GM21825 (cell line): Measurements from ENCODE around the gene PHF21B.
"Not testable (repeated sequence)": the region's sequence is repeated elsewhere in the genome, so short reads cannot be mapped to it uniquely, and the experiment has no call there.

Experiments used
- ATAC-seq: cut with Tn5 transposase; IDR thresholded peaks from one replicate; pipeline ENCODE4 v1.9.1; 2021; ENCODE audit warnings: mild to moderate bottlenecking, moderate library complexity; ENCODE audit not compliant: unreplicated experiment

PHF21B gene

DNA sequence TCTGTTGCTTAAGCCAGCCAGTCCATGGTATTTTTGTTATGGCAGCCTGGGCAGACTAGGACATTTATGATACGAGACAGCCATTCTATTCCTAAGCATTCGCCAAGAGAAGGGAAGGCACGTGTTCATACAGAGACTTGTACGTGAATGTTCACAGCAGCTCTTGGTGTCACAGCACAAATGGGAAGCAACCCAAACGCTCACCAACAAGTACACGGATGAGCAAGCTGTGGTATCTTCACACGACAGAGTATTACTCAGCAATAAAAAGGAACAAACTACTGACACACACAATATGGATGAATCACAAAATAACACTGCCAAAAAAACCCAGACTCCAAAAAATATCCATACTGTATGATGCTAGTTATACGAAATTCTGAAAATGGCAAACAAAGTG, 85.1 kb downstream of the PHF21B start:
- ATAC-seq = no peak

DNA sequence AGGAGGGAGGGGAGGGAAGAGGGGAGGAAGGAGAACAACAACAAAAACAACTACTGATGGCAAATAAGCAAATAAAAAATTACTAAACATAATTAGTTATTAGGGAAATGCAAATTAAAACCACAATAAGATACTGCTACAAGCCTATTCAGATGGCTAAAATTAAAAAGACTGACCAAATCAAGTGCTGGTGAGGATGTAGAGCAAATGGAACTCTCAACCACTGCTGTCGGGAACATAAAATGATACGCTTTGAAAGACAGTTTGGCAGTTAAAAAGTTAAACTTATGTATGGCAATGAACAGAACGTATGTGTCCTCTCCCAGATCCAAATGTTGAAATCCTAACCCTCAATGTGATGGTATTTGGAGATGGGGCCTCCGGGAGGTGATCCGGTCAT, 85.7 kb downstream of the PHF21B start:
- no peak for ATAC-seq

DNA sequence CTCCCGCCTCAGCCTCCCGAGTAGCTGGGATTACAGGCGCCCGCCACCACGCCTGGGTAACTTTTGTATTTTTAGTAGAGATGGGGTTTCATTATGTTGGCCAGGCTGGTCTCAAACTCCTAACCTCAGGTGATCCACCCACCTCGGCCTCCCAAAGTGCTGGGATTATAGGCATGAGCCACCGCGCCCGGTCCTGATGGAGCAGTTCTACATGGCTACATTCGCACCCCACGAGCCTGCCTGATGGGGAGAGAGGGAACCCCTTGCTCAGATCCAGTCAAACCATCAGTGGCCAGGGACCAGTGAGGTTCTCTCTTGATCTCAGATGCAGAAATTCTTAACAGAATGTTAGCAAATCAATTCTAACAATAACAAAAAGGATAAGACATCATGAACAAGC, 88.0 kb downstream of the PHF21B start:
- not testable (repeated sequence) for ATAC-seq

DNA sequence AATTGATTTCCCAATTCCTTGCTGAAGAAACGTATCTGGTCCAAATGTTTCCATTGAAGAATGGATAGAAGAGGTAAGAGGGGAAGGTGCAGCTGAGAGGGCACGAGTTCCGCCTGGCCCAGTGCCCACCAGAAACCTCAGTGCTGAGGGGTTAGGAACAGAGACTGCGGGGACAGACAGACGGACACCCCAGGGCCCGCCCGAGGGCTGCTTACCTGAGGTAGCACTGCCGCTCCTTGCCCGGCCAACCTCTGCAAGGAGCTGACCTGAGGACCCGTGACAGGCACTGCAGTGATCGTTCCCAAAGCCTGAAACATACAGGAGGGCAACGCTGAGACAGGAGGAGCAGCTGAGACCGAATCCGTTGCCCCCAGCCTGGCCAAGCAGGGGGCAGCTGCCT, 89.6 kb downstream of the PHF21B start:
- no peak for ATAC-seq

DNA sequence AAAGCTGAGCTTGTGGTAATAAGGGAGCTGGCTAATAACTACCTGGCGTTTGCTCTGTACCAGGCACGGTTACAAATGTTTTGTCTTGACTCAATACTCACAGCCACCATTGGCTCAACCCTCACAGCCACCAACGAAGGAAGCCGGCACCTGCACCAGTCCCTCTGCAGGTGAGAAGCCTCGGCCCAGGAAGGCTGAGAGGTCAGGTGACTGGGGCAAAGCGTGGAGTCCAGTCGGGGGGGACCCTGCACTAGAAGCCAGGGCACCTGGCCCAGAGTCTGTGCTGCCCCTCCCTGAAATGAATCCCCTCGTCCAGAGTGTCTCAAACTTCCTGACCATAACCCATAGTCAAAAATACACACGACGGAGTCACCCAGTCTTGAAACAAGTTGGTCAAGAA, 90.1 kb downstream of the PHF21B start:
- no peak for ATAC-seq

DNA sequence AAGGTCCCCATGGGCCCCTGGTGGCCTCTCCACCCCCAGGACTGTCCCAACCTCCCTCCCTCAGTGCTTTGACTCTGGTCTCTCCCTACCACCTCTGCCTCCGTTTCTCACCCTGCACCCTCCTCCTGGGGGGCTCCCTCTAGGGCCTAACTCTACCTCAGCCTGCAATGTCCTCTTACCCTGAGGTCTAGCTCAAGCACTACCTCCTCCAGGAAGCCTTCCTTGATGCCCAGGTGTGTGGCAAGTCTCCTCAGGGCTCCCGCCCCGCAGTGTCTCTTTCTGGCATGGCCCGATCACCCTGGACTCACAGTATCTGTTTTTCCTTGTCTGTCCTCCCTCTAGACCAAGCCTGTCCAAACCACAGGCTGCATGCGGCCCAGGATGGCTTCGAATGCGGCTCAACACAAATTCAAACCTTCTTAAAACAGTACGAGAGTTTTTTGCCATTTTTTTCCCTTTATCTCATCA, 90.8 kb downstream of the PHF21B start:
- no peak for ATAC-seq

DNA sequence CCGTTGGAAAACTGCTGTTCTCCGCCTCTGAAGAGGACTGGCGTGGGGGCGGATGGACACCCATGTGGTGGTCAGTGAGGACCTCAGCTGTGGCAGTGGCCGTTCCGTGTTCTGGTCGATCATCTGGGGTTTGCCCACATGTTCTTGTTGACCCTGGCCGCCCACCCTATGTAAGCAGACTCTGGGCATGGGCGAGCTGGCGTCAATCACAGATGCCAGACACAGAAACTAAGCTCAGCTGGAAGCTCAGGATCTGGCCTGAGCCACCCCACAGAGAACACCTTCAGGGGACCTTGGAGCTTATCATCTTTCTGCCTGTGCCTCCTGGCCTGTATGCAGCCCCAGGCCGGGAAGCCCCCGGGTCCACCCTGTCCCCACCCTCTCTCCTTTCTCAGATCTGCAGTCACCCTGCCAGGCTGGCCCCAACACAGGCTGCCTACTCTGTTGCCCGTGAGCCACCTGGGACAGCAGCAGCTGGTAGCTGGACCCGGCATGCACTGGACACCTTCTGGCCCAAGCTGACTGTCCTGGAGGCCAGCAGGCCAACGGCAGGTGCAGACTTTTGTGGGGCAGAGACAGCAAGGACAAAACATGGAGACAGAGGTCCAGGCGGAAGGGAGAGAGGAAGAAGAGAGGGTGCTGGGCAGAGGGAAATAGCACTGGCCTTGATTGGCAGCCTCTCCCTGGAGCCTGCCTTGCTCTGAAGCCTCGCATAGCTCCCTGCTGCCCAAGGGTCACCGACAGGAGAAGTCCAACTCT, 91.5 kb downstream of the PHF21B start:
- no peak for ATAC-seq

DNA sequence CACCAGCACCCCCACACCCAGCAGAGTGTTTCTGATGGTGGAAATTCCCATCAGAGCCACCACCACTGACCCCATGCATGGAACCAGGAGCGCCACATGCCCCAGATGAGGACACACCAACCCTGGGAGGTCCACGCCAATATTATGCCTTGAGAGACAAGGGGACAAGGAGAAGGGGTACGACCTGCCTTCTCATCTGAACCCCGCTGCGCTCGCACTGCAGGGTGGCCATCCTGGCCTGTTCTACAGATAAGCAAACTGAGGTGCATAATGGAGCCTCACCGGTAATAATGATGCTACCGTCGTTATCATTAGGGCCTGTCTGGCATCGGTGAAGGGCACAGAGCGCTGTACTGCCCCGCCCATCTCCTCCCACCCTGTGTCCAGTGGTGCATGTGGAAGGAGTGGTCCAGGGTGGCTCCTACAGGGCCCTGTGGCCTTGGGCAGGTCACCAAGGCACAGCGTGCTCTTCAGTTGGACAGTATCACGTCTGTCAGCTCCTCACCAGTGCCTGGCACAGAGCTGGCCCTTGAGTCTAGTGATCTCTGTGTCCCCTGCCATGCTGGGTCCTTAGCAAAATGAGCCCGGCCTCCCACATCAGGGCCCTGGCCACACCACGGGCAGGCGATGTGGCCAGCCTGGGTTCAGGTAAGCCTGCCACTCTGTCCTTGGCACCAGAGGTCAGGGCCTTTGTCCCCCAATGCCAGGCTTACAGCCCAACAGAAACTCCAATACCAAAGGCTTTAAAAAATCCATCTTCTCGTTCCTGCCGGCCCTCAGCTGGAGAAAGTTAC, 92.2 kb downstream of the PHF21B start:
- ATAC-seq = no peak

DNA sequence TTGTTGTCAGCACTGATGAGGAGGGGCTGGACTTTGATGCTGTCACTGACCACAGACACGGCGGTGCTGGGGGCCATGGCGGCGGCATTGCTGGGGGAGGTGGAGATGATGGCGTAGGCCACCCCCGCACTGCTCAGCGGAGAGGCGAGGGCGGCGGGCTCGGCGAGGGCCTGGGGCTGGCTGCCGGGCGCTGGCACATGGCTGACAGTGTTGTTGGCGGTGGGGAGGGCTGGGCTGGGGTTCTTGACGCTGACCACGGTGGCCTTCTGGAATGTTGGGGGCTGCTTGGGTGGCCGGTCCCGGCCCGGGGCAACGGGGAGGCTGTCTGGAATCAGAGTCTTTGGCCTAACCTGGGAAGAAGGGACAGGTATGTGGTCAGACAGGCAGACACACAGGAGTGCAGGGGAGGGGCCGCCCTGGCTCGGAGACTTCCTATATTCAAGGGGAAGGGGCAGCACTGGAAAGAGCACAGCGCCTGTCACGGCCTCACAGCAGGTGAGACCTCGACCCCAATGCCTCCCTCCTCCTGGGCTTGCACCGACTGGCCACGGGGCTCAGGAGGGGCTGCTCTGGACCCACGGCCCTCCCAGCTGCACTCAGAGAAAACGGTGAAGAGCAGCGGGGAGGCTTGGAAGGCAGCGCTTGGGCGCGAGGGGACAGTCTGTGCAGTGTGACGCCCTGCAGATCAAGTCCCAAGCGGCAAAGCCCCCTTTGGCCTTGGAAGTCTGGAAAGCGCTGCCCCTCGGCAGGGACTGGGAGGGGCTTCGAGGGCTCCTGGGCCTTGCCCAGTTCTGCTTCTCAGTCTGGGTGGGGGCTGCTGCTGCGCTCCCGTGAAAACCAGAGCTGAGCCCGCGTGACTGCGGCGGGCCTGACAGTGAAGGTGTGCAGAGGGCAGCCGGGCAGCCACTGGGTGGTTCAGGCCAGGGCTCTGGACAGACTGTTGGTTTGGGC, 93.2 kb downstream of the PHF21B start:
- no peak for ATAC-seq

DNA sequence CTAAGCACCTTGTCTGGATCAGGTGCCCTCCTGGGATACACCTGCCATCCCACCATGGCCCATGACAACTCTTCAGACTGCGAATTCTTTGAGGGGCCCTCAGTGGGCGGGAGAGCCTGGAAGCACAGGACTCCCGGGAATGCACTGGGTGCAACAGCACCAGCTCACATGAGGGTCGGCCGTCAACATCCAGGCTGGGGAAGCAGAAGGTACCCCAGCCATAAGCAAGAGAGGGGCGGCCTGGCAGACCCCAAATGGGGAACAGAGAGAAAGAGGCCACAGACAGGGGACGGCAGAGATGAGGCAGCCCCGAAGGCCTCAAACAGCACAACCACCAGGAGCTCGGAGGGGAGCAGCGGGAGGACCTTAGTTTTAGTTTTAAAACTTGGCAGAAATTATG, 94.4 kb downstream of the PHF21B start:
- ATAC-seq = no peak

DNA sequence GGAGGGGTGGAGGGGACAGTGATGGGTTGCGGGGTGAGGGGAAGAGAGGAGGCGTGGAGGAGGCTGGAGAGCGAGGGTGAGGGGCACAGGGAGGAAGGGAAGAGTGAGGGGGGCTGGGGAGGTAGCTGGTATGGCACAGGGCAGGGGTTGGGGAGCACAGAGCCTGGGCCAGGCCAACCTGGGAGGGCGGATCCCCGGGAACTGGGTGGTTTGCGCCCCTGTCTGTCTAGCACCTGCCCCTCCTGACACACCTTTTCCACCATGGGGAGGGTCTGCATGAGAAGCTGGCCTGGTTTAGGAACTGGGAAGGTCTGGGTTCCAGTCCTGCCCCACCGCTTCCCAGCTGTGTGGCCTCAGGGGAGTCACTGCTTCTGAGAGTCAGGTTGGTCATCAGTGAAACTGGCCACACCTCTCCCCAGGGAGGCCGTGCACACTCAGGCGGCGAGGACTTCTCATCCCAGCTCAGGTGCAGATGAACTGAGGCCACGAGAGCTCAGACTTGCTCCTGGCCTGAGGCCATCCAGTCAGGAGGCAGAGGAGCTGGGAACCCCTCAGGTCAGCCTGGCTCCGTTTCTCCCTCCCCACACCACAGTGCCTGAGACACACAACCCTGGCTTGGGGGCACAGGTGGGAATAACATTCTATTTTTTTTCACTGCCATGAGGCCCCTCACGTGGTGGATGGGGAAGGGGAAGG, 95.6 kb downstream of the PHF21B start:
- ATAC-seq = no peak

DNA sequence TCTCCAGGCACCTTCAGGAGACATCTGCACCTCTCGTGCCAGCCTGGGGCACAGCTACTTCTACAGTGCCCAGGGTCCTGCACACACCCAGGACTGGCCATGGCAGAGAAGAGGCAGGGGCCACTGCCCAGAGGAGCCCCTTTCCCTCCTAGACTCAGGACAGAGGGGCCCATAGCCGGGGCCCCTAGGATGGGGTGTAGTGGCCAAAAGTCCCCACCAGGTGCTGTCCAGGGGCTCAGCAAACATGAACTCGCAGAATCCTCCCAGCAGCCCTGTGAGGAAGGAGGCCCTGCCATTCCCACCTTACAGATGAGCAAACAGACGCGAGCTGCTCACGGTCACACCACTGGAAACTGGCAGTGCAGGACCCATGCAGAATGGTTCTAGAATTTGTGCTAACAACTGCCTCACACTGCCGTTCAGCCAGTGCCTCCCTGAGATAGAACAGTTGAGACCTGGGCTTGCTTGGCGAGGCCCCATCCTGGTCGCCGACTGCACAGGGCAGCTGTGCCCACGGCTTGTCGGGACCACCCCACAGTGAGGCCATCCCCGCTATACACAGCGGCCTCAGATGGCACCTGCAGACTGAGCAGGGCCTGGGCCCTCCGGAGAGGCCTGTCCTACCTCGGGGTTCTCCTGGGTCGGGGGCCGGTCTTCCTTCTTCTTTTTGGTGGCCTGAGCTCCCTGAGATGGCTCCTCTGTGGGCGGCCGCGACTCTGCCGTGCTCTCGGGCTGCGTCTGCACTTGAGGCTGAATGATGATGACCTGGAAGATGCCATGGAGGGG, 96.4 kb downstream of the PHF21B start:
- ATAC-seq = no peak

DNA sequence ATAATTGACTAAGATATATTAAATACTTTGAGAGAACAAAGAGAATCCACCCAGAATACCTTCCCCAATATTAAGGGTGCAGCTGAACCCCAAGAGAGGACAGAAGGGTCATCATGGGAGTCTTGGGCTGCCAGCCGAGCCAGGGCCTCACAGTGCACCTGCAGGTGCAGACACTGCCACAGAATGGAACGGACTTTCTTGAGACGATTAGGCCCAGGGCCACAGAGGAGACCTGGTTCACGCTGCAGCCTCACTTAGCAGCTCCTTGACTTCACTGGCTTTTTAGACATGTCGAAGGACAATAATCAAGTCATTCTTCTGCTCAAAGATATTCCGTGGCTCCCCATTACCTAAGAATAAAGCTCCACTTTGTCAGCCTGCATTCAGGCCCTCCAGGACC, 100.6 kb downstream of the PHF21B start:
- no peak for ATAC-seq

DNA sequence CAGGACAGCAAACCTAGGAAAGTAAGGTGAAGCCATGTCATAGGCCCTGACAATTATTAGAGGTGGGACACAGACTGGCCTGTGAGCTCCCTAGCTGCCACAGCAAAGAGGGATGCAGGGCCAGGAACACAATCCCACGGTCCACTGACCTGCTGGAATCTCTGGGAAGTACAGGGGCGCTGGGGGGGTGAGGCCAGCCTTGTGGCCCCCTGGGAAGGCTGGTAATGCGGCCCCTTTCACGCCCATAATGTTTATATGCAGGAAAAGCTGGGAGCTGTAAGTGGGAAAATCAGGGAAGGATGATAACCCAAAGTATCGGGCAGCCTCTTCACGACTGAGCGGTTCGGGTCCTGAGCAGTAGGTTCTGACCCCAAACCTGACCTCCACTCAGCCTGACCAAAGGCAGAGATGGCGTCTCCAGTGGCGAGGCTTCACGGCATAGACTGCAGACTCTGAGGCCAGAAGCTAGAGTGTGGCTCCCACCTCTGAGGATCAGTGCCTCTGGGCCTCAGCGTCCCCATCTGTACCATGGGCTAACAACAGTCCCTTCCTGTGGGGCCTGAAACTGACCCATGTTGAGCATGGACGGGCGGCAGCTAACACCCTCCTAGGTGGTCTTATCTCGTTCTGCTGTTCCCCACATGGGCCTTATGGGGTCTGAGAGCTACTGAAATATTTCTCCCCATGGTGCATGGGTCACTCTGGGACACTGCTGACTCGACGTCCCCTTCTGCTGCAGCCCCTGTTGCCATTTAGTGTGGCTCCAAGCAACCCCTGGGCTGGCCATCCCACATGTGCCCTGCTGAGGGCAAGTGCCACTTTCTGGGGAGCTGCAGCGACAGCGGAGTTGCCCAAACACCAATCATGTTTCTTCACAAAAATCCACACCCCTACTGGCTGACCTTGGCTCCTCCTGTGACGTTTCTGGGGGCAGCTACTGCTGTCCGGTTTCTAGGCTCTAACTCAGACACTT, 101.8 kb downstream of the PHF21B start:
- no peak for ATAC-seq

DNA sequence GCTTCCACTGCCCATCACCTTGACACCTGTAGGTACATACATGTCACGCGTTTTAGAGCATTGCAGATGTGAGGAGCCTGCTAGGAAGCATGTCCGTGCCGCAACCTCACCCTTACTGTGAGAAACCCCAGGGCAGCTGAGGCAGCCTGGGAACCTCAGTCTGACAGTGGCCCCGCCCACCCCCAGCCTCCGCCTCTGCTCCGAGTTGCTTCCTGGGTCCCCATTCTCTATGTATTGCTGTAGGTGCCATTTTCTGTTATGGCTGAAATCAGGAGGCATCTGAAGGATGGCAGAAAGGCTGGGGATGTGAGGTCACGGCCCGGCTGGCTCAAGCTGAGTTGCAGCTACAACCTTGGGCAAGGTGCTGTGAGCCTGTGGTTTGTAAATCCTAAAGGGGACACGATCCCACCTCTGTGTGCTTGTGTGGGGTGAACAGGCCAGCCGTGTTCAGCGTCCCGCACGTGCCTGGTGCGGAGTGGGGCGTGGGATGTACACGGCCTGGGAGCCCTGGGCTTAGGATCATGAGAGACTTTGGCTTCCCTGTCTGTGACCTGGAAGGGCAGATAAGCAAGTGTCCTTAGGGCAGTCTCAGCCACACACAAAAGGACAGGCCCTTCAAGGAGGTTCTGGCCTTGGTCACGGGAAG, 102.7 kb downstream of the PHF21B start:
- ATAC-seq = no peak

DNA sequence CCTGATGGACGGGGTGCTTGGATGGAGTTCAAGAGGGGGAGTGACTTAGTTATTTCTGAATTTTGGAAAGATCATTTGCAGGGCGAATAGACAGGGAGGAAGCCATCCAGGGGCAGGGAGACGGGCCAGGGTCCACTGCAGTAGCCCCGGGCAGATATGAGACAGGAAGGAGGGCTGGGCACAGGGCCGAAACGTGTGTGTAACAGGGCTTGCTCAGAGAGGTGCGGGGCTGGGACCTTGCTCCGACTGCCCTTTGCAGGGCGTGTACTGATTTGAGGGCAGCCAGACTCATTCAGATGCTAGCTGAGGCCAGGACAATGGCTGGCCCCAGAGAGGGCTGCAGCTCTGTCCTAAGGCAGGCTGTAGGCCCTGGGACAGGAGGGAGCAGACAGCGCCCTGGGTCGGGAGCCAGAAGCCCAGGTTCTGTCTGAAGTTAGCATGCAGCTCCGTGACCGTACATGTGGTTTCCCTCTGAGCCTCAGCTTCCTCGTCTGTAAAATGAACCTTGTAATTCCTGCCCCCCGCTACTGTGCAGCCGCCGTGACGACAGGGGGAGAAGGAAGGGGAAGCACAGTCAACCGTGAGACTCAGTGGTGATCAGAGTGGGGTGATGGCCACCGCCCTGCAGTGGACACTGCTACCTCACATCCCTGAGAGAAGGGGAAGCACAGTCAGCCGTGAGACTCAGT, 103.4 kb downstream of the PHF21B start:
- ATAC-seq = no peak

DNA sequence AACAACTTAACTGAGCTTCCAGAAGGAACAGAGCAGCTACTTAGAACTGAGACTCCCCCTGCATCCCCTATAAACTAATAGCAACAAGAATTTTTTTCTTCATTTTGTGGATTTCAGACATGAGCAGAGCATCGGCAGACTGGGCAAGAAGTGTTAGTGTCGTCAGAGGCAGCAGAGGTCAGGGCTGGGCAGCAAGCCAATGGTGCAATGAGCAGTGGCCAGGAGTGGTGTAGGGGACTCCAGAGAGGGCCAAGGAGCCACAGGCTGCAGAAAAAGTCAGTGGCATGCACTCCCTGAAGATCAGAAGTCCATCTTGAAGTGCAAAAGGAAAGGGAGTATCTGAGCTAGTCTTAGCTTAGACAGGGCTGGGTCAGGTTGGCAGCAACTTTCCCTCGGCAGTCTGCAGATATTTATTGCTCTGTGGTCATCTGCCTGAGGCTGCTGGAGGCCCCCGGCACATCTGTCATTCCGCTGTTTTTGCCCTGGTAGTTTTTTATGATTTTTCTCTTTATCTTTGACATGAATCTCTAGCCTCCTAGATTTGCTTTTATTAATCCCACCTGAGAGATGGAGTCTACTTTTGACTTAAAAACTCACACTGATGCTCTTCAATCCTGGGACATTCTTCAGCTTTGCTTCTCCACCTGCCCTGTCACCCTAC, 105.2 kb downstream of the PHF21B start:
- ATAC-seq = not testable (repeated sequence)
